GM18505 (cell line): ENCODE results near the gene FKBP1A.

Experiments
- ATAC-seq: cut with Tn5 transposase; IDR thresholded peaks from one replicate; pipeline ENCODE4 v1.9.1; 2021; ENCODE audit not compliant: unreplicated experiment
- POLR2A ChIP-seq: IDR thresholded peaks from 4 replicates; pipeline ENCODE4 v1.6.1; 2011; ENCODE audit warnings: borderline replicate concordance; ENCODE audit not compliant: insufficient read depth, insufficient read length; ENCODE audit errors: extremely low read depth

The FKBP1A gene

DNA sequence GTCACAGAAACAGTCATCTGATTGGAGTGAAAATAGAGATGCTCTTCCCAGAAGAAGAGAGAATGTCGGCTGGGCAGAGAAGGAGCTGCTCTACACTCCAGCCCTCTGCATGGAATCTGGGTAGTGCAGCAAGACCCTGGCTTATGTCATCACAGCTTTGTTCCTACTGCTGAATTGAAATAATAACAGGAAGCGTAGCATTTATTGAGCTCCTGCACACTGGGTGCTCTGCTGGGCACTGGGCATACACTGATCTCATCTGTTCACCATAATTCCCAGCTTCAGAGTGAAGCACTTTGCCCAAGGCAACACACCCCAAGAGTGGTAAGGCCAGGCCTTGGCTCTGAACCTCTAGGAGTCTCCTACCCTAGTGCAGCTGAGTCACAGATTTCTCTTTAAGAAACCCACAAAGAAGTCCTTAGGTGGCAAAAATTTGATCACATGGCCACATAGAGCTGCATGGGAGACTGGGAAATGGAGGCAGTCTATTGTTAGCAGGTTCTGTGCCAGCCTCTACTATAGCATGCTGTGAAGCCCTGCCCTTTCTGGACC, 60.0 kb downstream of the FKBP1A start:
- no peak for TF ChIP-seq POLR2A
- ATAC-seq = no peak

DNA sequence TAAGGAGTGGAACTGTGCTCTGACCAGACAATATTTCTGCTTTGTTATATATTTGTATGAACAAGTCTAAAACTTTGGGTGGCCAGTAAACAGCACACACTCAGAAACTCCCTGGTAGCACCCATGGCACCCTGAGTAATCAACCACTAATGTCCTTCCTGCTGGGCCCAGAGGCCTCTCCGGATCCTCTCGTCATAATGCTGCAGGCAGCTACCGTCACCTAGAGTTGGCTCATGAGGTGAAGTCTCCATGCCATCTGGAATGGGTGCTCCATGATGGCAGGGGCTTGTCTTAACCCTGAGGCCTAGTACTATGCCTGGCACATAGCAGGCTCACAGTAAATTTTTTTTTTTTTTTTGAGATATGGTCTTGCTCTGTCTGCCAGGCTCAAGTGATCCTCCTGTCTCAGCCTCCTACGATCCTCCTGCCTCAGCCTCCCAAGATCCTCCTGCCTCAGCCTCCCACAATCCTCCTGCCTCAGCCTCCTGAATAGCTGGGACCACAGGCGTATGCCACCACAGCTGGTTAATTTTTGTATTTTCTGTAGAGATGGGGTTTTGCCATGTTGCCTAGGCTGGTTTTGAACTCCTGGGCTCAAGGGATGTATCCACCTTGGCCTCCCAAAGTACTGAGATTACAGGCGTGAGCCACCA, 60.9 kb downstream of the FKBP1A start:
- ATAC-seq = no peak

DNA sequence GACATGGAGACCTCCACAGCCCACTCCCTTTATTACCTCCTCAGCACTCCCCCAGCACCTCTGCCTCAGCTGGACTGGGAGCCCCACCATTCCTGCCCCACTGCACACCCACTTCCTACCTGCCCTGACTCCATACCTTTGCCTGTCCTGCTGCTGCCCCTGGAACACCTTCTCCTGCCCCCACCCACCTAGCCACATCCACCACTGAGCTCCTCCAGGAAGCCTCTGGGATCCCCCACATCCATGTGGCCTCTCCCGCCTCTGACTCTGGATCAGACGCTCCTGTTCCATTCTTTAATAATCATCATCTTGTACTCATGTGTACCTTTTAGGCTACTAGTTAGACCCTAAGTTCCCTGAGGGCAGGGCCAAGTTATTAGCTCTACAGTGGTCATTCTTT, 61.8 kb downstream of the FKBP1A start:
- TF ChIP-seq POLR2A = no peak
- ATAC-seq = no peak

More for the DNA sequence above, 60.9 kb downstream of the FKBP1A start:
- TF ChIP-seq POLR2A = no peak

DNA sequence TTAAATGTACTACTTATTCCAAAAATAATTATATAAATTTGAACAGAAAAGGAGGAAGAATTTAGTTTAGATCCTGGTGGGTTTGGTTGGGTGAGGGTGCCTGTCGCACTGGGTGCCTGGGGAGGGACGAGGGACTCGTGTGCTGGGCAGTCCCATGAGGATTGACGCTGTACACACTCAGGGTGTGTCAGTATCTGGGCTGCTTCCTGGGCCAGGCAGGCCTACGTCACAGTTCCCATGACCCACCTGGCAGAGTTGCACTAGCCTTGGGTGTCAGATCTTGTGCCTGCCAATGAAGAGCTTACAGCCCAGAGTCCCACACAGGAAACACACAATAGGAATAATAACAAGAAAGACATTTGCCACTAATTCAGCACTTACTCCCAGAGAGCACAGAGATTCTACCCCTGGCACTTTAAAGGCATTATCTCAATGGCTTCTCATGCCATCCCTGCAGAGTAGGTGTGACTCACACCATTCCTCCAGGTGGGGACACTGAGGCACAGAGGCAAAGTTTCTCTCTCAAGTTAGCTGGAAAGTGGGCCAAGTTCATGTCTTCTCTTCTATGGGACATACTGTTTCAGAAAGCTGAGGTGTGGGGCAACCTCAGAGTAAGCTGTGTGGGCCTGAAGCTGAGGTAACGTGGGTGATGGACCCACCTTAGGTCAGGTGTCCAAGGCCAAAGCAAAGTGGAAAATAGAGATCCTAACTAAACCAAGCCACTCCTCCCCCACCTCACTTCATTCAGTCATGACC, 62.6 kb downstream of the FKBP1A start:
- TF ChIP-seq POLR2A = no peak
- ATAC-seq = peak; percentile 42

DNA sequence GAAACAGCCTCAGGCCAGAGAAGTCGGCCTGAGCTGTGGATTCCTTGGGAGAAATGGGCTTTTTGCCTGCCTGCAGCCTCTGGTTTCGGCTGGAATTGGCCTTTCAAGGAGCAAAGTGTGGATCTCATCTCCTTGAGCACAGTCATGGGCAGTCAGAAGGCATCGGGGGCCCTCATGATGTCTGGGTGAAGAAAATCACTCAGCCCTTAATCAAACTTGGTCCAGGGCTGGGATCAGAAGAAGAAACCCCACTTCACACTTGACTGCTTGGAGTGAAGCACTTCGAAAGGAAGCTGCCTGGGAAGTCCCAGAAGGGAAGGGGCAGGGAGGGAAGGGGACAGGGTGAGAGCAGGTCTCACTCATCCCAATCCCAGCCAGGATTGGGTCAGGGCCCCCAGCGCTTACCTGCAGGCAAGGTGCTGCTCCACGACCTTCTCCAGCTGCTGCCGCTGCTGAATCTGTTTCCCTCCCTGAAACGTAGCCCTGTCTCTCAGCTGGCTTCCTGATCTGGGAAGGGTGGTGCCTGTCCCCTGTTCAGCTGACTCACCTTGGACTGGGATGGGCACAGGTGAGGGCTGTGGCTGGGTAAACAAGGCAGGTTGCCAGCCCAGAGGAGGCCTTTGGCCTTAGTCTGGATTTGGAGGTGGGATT, 64.0 kb downstream of the FKBP1A start, which contains the start of gene SDCBP2:
Gene SDCBP2 (minus strand): TSS at position 460 of the 651 bp plus-strand sequence. CDS start 8,723 bp downstream, outside the sequence.
- no peak for ATAC-seq
- TF ChIP-seq POLR2A = no peak

DNA sequence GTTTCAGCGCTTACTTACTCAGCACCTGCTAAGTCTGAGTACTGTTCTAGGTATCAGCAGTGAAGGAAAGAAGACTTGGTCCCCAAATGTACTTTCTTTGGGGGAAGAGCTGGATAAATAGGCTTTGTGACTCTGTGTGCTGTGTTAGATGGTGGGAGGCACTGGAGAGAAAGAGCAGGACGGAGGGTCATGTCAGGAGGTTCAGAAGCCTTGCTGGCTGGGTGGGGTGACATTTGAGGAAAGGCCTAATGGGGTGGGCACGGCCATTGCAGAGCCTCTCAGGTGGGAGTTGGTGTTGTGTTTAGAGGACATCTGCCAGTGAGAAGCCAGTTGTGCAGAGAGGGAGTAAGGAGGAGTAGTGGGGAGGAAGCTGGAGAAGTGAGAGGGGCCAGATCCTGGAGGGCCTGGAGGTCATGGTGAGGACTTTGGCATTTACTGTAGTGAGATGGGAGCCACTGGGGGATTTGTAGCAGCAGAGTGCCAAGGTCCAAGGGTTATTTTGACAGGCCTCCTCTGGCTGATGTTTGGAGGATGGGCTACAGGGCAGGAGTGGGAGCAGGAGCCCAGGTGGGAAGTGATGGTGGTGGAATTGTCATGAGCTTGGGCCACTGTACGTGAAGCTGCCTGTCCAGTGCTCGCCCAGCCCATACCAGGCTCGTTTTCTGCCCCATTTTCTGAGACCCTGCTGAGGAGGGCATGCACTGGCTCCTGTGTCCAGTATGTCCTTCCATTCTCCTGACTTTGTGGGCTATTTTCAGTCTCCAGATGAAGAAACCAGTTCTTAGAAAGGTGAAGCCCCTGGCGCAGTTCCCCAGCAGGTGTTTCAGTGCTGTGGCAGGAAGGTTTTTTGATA, 64.8 kb downstream of the FKBP1A start:
- no peak for TF ChIP-seq POLR2A
- ATAC-seq = no peak

DNA sequence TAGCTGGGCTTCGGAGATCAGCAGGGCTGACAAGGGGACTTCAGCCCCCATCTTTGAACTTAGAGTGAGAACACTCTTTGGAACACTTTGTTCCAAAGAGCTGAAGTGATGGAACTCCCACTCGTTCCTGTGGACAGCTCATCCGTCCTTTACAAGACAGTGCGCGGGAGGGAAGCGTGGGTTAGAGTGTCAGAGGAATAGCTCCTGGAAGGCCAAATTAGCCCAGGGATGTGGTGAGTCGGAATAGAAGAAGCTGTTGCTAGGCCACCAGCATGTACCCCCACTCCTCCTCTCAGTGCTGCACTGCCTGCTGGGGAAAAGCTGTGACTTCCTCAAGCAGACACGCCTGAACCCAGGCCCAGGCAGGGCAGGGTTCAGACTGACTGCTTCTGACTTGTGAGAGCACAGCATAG, 65.6 kb downstream of the FKBP1A start:
- no peak for ATAC-seq
- no peak for TF ChIP-seq POLR2A

DNA sequence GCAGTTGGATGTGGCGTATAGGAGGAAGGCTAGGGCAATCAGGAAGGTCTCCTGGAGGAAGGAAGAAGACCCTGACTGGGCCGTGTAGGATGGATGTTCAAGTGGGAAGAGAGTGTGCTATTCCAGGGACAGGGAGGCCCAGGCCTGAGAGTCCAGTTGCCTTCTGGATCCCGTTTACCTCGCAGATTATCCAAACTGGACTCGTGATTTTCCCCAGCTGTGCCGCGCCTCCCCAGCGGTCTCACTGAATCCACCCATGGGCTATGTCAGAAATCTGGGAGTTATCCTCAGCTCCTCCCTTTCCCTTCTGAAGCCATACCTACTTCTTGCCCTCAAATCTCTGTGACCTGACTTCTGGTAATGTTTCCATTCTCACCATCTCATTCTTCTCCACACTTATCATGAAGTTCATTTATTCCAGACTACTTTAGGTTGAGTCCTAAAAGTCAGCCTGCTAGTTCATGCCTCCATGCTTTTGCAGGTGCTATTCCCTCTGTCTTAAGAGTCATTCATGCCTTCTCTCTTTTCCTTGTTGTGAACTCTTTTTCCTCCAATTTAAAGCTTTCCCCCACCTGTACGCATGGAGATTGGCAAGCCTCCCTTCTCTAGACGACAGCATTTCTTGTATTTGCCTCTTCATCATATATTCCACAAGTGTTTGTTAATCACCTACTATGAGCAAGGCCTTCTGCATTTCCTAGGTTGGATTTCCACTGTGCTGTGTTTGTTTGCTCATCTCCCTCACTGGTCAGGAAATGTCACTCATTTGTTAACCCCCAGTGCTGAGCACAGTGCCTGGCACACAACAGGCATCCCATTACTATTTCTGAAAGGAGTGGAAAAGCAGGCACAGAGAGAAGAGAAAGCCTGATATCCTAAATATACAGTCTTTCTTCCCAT, 66.6 kb downstream of the FKBP1A start:
- no peak for ATAC-seq
- no peak for TF ChIP-seq POLR2A

DNA sequence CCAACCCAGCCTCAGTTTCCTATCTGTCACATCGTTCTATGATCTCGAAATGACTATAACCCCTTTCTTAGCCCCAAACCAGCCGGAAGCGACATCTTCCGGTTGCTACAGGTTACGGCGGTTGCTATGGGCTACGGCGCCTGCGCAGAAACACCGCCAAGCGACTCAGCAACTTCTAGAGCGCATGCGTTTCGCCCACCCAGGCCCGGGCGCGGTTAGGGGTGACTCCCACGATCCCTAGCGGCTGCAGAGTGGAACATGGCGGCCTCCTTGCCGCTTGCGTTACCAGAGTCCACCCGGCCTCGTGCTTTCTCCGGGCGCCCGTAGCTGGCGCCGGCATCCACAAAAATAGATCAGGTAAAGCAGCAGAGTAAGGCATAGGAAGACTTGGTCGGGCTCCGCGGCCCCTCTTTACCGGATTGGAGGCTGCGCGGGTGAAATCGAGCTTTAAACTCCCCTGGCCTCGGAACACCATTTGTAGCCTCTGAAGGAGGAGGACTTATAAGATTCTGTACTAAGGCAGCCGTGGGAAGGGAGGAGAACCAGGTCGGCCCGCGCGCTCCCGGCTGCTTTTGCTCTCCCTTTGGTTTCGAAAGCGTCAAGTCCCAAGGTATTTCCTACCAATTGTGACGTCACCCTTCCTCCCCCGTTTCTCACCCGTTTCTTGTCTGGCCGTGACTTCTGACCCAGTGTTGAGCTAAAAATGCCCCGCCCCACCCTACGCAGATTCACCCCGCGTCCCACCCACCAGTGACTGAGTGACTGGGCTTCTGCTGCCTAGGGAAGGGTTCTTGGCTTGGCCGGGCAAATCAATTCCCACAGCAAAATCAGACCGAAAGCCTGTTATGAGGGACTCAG, 67.5 kb downstream of the FKBP1A start:
- peak; percentile 97 for TF ChIP-seq POLR2A
- ATAC-seq = peak; percentile 78

DNA sequence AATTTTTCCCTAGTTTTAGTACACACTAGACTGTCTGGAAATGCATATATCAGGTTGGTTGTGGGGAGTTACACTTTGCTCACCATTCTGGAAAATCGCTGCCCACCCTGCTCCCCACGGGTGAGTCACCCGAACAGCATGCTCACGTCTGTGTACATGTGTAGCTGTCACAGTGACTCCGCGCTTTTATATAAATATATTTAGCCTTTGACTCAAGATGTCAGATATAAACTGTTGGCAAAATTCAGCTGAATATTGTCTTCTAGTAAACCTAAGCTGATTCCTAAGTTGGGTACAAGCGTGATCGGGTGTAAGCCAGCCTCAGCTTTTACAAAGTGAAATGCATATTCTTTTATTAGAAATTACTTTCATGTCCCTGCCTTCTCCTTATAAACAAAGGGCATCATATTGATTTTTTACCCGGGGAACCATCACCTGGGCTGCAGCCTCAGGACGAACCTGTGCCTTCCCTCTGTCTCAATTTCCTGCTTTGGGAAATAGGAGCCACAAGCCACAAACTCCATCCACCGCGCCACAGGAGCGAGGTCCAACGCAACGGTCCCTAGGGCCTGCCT, 68.2 kb downstream of the FKBP1A start:
- TF ChIP-seq POLR2A = no peak
- no peak for ATAC-seq
